Nephron progenitor cell (in vitro differentiated cells): Measurements from ENCODE around the gene LINS1.

Experiments used
- DNase-seq: peaks from one replicate; pipeline ENCODE4 v3.0.0; 2021
- H3K27ac Mint-ChIP-seq: 2 replicates; pipeline ENCODE4 v1.8.0; 2021; ENCODE audit warnings: mild to moderate bottlenecking, moderate library complexity, mixed read lengths
- H3K27me3 Mint-ChIP-seq: 2 replicates; pipeline ENCODE4 v1.8.0; 2021; ENCODE audit warnings: mild to moderate bottlenecking, low read depth, mixed read lengths; ENCODE audit not compliant: poor library complexity
- H3K36me3 Mint-ChIP-seq: 2 replicates; pipeline ENCODE4 v1.8.0; 2021; ENCODE audit warnings: low read depth, mixed read lengths
- H3K4me1 Mint-ChIP-seq: 2 replicates; pipeline ENCODE4 v1.8.0; 2021; ENCODE audit warnings: mixed read lengths
- H3K4me3 Mint-ChIP-seq: 2 replicates; pipeline ENCODE4 v1.8.0; 2021; ENCODE audit warnings: mild to moderate bottlenecking, moderate library complexity, mixed read lengths
- H3K9me3 Mint-ChIP-seq: 2 replicates; pipeline ENCODE4 v1.8.0; 2021; ENCODE audit warnings: mild to moderate bottlenecking, moderate library complexity, mixed read lengths
- TF ChIP-seq, protein P1 (sequence below): fragments of 200-600 bp; sonication (generic); IDR thresholded peaks from 2 replicates; pipeline ENCODE4 v1.5.0; 2021; ENCODE audit warnings: antibody characterized with exemption

The LINS1 gene

DNA sequence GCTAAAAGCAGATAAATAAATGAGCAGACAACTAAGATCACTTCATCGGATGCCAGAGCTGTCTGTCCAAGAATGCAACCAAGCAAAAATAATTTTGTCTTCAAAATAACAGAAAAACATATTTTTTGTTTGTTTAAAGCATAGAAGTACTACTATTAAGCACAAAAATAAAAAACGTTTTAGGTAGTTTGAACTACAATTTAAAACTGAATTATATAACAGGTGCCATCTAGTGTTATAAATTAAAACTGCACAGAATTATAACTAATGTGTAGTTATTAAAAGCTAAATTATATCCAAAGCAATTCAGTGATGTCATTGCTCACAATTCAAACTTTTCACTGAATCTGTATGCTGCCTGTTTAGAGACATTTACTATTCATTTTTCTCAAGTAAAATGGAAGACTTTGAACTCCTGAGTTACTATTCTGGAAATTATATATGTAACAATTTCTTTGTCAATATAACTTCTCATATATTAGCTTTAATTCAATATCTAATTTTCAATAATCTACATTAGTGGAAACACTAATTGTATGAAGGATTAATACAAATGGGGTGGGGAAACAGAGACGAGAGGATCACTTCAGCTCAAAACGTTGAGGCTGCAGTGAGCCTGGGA is 29.5 kb downstream of the LINS1 start:
- DNase-seq, result no peak

DNA sequence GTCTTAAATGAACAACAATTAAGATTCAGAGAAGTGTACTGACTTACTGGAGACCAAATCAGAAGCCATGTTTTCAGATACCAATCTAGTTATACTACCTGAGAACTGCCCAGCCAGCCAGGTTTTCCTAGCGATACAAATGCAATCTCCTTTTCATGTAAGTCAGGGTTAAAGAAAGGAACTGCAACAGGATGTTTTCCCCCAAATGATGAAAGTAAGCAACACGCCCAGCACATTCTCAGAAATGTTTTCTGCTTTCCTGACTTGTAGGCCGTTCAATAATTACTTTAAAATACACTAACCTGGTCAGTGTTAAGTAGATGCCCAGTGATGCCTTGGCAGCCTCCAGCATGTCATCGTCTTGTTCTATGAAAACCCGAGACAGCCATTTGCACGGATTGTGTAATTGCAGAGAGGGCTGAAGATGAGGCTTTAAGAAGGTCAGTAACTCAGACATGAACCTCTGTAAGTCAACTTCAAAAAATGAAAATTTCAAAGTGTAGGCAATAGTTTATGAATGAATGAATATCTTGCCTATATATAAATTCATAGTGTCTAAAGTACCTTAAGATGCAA is 30.3 kb downstream of the LINS1 start:
- no peak overlapping the region for H3K27ac Mint-ChIP-seq
- H3K36me3 Mint-ChIP-seq, result peaks cover 56% of the 10 kb centered on the region
- no peaks in the 10 kb centered on the region for H3K4me1 Mint-ChIP-seq
- TF ChIP-seq, protein P1, sequence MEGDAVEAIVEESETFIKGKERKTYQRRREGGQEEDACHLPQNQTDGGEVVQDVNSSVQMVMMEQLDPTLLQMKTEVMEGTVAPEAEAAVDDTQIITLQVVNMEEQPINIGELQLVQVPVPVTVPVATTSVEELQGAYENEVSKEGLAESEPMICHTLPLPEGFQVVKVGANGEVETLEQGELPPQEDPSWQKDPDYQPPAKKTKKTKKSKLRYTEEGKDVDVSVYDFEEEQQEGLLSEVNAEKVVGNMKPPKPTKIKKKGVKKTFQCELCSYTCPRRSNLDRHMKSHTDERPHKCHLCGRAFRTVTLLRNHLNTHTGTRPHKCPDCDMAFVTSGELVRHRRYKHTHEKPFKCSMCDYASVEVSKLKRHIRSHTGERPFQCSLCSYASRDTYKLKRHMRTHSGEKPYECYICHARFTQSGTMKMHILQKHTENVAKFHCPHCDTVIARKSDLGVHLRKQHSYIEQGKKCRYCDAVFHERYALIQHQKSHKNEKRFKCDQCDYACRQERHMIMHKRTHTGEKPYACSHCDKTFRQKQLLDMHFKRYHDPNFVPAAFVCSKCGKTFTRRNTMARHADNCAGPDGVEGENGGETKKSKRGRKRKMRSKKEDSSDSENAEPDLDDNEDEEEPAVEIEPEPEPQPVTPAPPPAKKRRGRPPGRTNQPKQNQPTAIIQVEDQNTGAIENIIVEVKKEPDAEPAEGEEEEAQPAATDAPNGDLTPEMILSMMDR, result no peak
- no peak for DNase-seq
- no peak overlapping the region for H3K4me3 Mint-ChIP-seq
- no peaks in the 10 kb centered on the region for H3K27me3 Mint-ChIP-seq
- peaks cover 6% of the 10 kb centered on the region for H3K9me3 Mint-ChIP-seq

More for the DNA sequence above, 29.5 kb downstream of the LINS1 start:
- peaks cover 10% of the 10 kb centered on the region for H3K9me3 Mint-ChIP-seq
- TF ChIP-seq, protein P1, result peak; percentile 45
- H3K27me3 Mint-ChIP-seq, result no peaks in the 10 kb centered on the region
- no peak overlapping the region for H3K4me3 Mint-ChIP-seq
- no peaks in the 10 kb centered on the region for H3K4me1 Mint-ChIP-seq
- peaks cover 61% of the 10 kb centered on the region for H3K36me3 Mint-ChIP-seq
- H3K27ac Mint-ChIP-seq, result no peak overlapping the region

DNA sequence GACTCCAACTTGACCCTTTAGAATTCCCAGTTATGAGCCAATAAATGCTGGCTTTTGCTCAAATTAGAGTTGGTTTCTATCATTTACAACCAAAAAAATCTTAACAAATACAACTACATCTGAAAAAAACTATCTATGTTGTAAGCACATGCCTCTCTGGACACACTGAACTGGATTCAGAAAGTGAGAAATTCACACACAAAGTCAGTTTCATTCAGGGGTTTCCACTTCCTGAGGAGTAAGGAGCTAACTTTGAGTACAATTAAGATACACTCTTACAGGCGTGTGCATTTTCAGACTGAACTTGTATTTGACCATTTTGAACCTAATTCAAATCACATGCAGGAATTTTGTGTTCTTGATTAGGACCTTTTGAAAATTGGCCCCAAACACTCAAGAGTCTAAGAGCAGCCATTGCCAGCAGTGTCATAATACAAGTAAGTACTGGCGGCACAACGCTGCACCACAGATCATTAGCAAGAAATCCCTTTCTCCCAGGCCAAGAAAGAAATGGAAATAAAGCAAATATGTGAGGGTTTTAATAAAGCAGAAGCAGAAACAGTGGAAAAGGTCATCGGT is 31.2 kb downstream of the LINS1 start:
- Mint-ChIP-seq H3K4me1 (no peaks in the 10 kb centered on the region), H3K9me3 (no peaks in the 10 kb centered on the region), H3K36me3 (peaks cover 48% of the 10 kb centered on the region), H3K27me3 (no peaks in the 10 kb centered on the region), H3K4me3 (no peak overlapping the region), H3K27ac (no peak overlapping the region)
- no peak for DNase-seq
- TF ChIP-seq, protein P1, result no peak

DNA sequence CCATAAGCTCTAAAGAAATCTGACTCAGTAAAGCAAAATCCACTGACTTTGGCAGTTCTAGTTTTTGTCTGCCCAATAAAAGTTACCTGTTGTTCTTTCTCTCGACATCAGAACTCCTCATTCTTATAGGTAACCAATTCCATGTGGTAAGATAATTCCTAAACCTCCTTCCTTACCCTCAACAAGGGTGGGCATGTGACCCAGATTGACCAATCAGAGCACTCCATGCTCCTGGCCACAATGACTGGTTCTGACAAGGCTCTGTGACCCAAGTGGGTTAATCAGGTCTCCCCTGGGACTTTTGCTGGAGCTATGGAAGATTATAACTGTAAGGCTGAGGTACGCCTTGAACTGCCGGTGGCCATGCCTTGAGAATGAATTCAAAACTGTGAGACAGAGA is 31.7 kb downstream of the LINS1 start:
- peaks cover 44% of the 10 kb centered on the region for H3K36me3 Mint-ChIP-seq
- H3K27me3 Mint-ChIP-seq, result no peaks in the 10 kb centered on the region
- TF ChIP-seq, protein P1, result no peak
- no peak for DNase-seq
- no peaks in the 10 kb centered on the region for H3K4me1 Mint-ChIP-seq
- no peaks in the 10 kb centered on the region for H3K9me3 Mint-ChIP-seq
- no peak overlapping the region for H3K27ac Mint-ChIP-seq
- no peak overlapping the region for H3K4me3 Mint-ChIP-seq

DNA sequence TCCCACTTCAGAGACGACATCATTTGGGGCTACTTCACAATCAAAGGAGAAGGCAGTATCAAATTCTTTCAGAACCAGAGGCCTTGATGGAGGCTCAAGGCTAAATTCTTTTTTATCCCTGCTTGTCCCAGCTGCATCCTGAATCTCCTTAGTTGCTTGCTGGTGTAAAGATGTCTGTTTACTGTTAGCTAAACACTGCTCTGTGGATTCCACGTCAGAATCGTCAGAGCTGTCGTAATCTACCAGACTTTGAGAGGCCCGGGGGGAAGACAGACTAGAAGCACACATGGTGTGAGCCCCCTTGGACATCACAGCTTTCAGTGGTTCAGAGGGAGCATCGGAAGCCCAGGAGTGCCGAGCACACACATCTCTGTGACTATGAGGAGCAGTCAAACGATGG is 32.6 kb downstream of the LINS1 start:
- no peak for DNase-seq

More for the DNA sequence above, 32.6 kb downstream of the LINS1 start:
- Mint-ChIP-seq H3K4me1 (no peaks in the 10 kb centered on the region), H3K27ac (peak overlapping the region; percentile 33), H3K27me3 (no peaks in the 10 kb centered on the region), H3K36me3 (peaks cover 35% of the 10 kb centered on the region), H3K4me3 (no peak overlapping the region), H3K9me3 (no peaks in the 10 kb centered on the region)
- TF ChIP-seq, protein P1, result no peak
